CD4-positive, CD25-positive, alpha-beta regulatory T cell (primary cell): ENCODE measurements around the gene CEP112. TPM values are rescaled to one million over a fixed set of nuclear protein-coding genes. Genes with fewer than 3 reads are reported as not detected.

Experiments
- ATAC-seq, 2 donors: fragments of 150-1000 bp; cut with Tn5 transposase; one replicate each; pipeline ENCODE4 v1.10.0; 2021; ENCODE audit warnings: low read depth in 2 of 2, moderate number of reproducible peaks in 2 of 2, moderate library complexity in 1 of 2
- DNase-seq, 3 donors: peaks; one replicate each; pipeline versions ENCODE4 v3.0.0 to v3.0.0-alpha.2; 2012 to 2022; ENCODE audit warnings: mixed read lengths in 1 of 3
- H3K27ac ChIP-seq: one replicate; pipeline ENCODE4 v1.7.0; 2013; ENCODE audit warnings: mild to moderate bottlenecking, low read length; ENCODE audit not compliant: insufficient read depth, poor library complexity, severe bottlenecking
- H3K27me3 ChIP-seq: one replicate; pipeline ENCODE4 v1.7.0; 2013; ENCODE audit warnings: low read length; ENCODE audit not compliant: control insufficient read depth, insufficient read depth
- H3K36me3 ChIP-seq: one replicate; pipeline ENCODE4 v1.7.0; 2013; ENCODE audit warnings: mild to moderate bottlenecking, low read length, moderate library complexity; ENCODE audit not compliant: control insufficient read depth, insufficient read depth
- H3K4me1 ChIP-seq: 2 replicates; pipeline ENCODE4 v1.7.0; 2013; ENCODE audit warnings: mild to moderate bottlenecking, low read length; ENCODE audit not compliant: insufficient read depth, control insufficient read depth, poor library complexity, severe bottlenecking
- H3K4me3 ChIP-seq: one replicate; pipeline ENCODE4 v1.7.0; 2013; ENCODE audit warnings: low read depth, mild to moderate bottlenecking, low read length, moderate library complexity
- H3K9me3 ChIP-seq, 2 experiments: 1 replicate in 1 of 2; 2 replicates in 1 of 2; pipeline ENCODE4 v1.7.0; 2013; ENCODE audit warnings: low read length in 2 of 2, mild to moderate bottlenecking in 1 of 2, moderate library complexity in 1 of 2; ENCODE audit not compliant: control insufficient read depth in 2 of 2
- H3K27ac Mint-ChIP-seq, 3 donors: one replicate each; pipeline ENCODE4 v1.8.0; 2020 to 2022; ENCODE audit warnings: mild to moderate bottlenecking in 3 of 3, mixed read lengths in 3 of 3, moderate library complexity in 2 of 3
- H3K27me3 Mint-ChIP-seq: one replicate; pipeline ENCODE4 v1.8.0; 2022; ENCODE audit warnings: mild to moderate bottlenecking, mixed read lengths
- H3K36me3 Mint-ChIP-seq: one replicate; pipeline ENCODE4 v1.8.0; 2020; ENCODE audit warnings: mixed read lengths
- H3K4me1 Mint-ChIP-seq, 4 donors: one replicate each; pipeline ENCODE4 v1.8.0; 2020 to 2022; ENCODE audit warnings: mixed read lengths in 4 of 4, mild to moderate bottlenecking in 1 of 4
- H3K4me3 Mint-ChIP-seq, 4 donors: one replicate each; pipeline ENCODE4 v1.8.0; 2020 to 2022; ENCODE audit warnings: mild to moderate bottlenecking in 4 of 4, mixed read lengths in 4 of 4, moderate library complexity in 3 of 4
- H3K9me3 Mint-ChIP-seq, 7 donors: one replicate each; pipeline ENCODE4 v1.8.0; 2020 to 2022; ENCODE audit warnings: mixed read lengths in 7 of 7, mild to moderate bottlenecking in 3 of 7, moderate library complexity in 2 of 7
- polyA plus RNA-seq, 4 donors: library from polyadenylated mRNA; unstranded; fragments of 300-500 nt; fragmentation: Illumina TruSeq; gene quantifications; one replicate each; pipeline ENCODE4 v1.2.3, GENCODE V29; 2021
- total RNA-seq: library from RNA; stranded (reverse); gene quantifications from one replicate; pipeline ENCODE4 v1.2.3, GENCODE V29; 2022

Gene CEP112
- total and polyA plus RNA-seq, 5 donors from 2014 or later = 0.15 to 2.3 (median 0.54) TPM; not detected in 1

GRCh38 chr17:65604070-65604469 lies 587.9 kb downstream of the CEP112 start:
- Mint-ChIP-seq H3K36me3 (no peaks in the 10 kb centered on the region), H3K4me1 (peaks cover 0 to 11% (median 1%) of the 10 kb centered on the region in 4 donors), H3K27ac (no peak overlapping the region), H3K27me3 (peaks cover 4% of the 10 kb centered on the region), H3K4me3 (no peak overlapping the region), H3K9me3 (no peaks in the 10 kb centered on the region)
- H3K27me3 ChIP-seq = no peaks in the 10 kb centered on the region
- DNase-seq (no peak), ATAC-seq (no peak)
- no peak overlapping the region for H3K4me3 ChIP-seq
- H3K36me3 ChIP-seq = no peaks in the 10 kb centered on the region
- H3K27ac ChIP-seq = no peak overlapping the region
- no peaks in the 10 kb centered on the region for H3K9me3 ChIP-seq
- no peaks in the 10 kb centered on the region for H3K4me1 ChIP-seq

GRCh38 chr17:65601881-65602280 lies 590.1 kb downstream of the CEP112 start:
- no peaks in the 10 kb centered on the region for H3K27me3 ChIP-seq
- ATAC-seq (no peak), DNase-seq (no peak)
- peaks cover 4% of the 10 kb centered on the region for H3K27me3 Mint-ChIP-seq
- no peaks in the 10 kb centered on the region for H3K36me3 ChIP-seq
- H3K9me3 ChIP-seq = no peaks in the 10 kb centered on the region
- H3K4me3 ChIP-seq = no peak overlapping the region
- H3K9me3 Mint-ChIP-seq = no peaks in the 10 kb centered on the region
- no peaks in the 10 kb centered on the region for H3K4me1 ChIP-seq
- H3K27ac ChIP-seq = no peak overlapping the region
- H3K4me3 Mint-ChIP-seq = no peak overlapping the region
- H3K36me3 Mint-ChIP-seq = no peaks in the 10 kb centered on the region
- H3K27ac Mint-ChIP-seq = no peak overlapping the region
- peaks cover 0 to 11% (median 1%) of the 10 kb centered on the region in 4 donors for H3K4me1 Mint-ChIP-seq

- H3K27ac Mint-ChIP-seq = no peak overlapping the region
These were observed 590.8 kb downstream of the CEP112 start for GRCh38 chr17:65601145-65601544.

GRCh38 chr17:65600518-65600917 lies 591.4 kb downstream of the CEP112 start:
- Mint-ChIP-seq H3K4me1 (peaks cover 0 to 11% (median 1%) of the 10 kb centered on the region in 4 donors), H3K36me3 (no peaks in the 10 kb centered on the region), H3K27me3 (peaks cover 4% of the 10 kb centered on the region), H3K27ac (no peak overlapping the region), H3K4me3 (no peak overlapping the region), H3K9me3 (no peaks in the 10 kb centered on the region)
- no peaks in the 10 kb centered on the region for H3K9me3 ChIP-seq
- no peak overlapping the region for H3K4me3 ChIP-seq
- H3K36me3 ChIP-seq = no peaks in the 10 kb centered on the region
- no peaks in the 10 kb centered on the region for H3K4me1 ChIP-seq
- H3K27me3 ChIP-seq = no peaks in the 10 kb centered on the region
- ATAC-seq (no peak), DNase-seq (no peak)
- H3K27ac ChIP-seq = no peak overlapping the region

More at GRCh38 chr17:65601145-65601544, 590.8 kb downstream of the CEP112 start:
- no peaks in the 10 kb centered on the region for H3K36me3 ChIP-seq
- H3K27ac ChIP-seq = no peak overlapping the region
- Mint-ChIP-seq H3K4me3 (no peak overlapping the region), H3K4me1 (peaks cover 0 to 11% (median 1%) of the 10 kb centered on the region in 4 donors), H3K27me3 (peaks cover 4% of the 10 kb centered on the region), H3K9me3 (no peaks in the 10 kb centered on the region), H3K36me3 (no peaks in the 10 kb centered on the region)
- H3K4me3 ChIP-seq = no peak overlapping the region
- no peaks in the 10 kb centered on the region for H3K9me3 ChIP-seq
- DNase-seq (no peak), ATAC-seq (no peak)
- H3K4me1 ChIP-seq = no peaks in the 10 kb centered on the region
- no peaks in the 10 kb centered on the region for H3K27me3 ChIP-seq

- H3K36me3 ChIP-seq = no peaks in the 10 kb centered on the region
- no peaks in the 10 kb centered on the region for H3K9me3 Mint-ChIP-seq
- H3K4me3 Mint-ChIP-seq = no peak overlapping the region
- DNase-seq (no peak), ATAC-seq (no peak)
- peaks cover 0 to 11% (median 4%) of the 10 kb centered on the region in 4 donors for H3K4me1 Mint-ChIP-seq
- peaks cover 6% of the 10 kb centered on the region for H3K27me3 Mint-ChIP-seq
- peaks cover under 1% of the 10 kb centered on the region for H3K4me1 ChIP-seq
- H3K9me3 ChIP-seq = no peaks in the 10 kb centered on the region
- no peak overlapping the region for H3K27ac Mint-ChIP-seq
- H3K36me3 Mint-ChIP-seq = no peaks in the 10 kb centered on the region
- H3K4me3 ChIP-seq = no peak overlapping the region
- no peak overlapping the region for H3K27ac ChIP-seq
- H3K27me3 ChIP-seq = no peaks in the 10 kb centered on the region
These were observed 592.3 kb downstream of the CEP112 start for GRCh38 chr17:65599650-65600049.

GRCh38 chr17:65598746-65599145 lies 593.2 kb downstream of the CEP112 start:
- Mint-ChIP-seq H3K9me3 (no peaks in the 10 kb centered on the region), H3K36me3 (no peaks in the 10 kb centered on the region), H3K4me1 (peaks cover 0 to 16% (median 7%) of the 10 kb centered on the region in 4 donors), H3K27ac (no peak overlapping the region), H3K27me3 (peaks cover 6% of the 10 kb centered on the region), H3K4me3 (no peak overlapping the region)
- Histone ChIP-seq H3K9me3 (no peaks in the 10 kb centered on the region), H3K27ac (no peak overlapping the region), H3K27me3 (no peaks in the 10 kb centered on the region), H3K36me3 (no peaks in the 10 kb centered on the region), H3K4me3 (no peak overlapping the region), H3K4me1 (peaks cover 8% of the 10 kb centered on the region)
- ATAC-seq = no peak
- no peak for DNase-seq

GRCh38 chr17:65595071-65595656 lies 596.8 kb downstream of the CEP112 start:
- H3K4me1 Mint-ChIP-seq = peaks cover 0 to 25% (median 1%) of the 10 kb centered on the region in 4 donors
- H3K27me3 Mint-ChIP-seq = peaks cover 6% of the 10 kb centered on the region
- H3K4me3 Mint-ChIP-seq = peak overlapping the region in 1 of 4 donors; percentile 13
- Histone ChIP-seq H3K4me3 (no peak overlapping the region), H3K27ac (no peak overlapping the region), H3K9me3 (no peaks in the 10 kb centered on the region), H3K36me3 (no peaks in the 10 kb centered on the region), H3K4me1 (peaks cover 14% of the 10 kb centered on the region), H3K27me3 (no peaks in the 10 kb centered on the region)
- H3K27ac Mint-ChIP-seq = peak overlapping the region in 1 of 3 donors; percentile 38
- DNase-seq (no peak), ATAC-seq (no peak)
- H3K36me3 Mint-ChIP-seq = no peaks in the 10 kb centered on the region
- no peaks in the 10 kb centered on the region for H3K9me3 Mint-ChIP-seq
